Left renal cortex interstitium (tissue), 4 donors: ENCODE results near the gene ACAP3. TPM values are rescaled to one million over a fixed set of nuclear protein-coding genes. Genes with fewer than 3 reads are reported as not detected.

ENCODE experiments used
- DNase-seq, 4 donors: peaks; one replicate each; pipeline ENCODE4 v3.0.0-alpha.2; 2013; ENCODE audit warnings: low read depth in 4 of 4, low spot score in 2 of 4, missing footprints in 1 of 4
- polyA plus RNA-seq, 4 donors: library from polyadenylated mRNA; unstranded; fragments of 120-200 nt; gene quantifications; one replicate each; pipeline ENCODE4 v1.2.1, GENCODE V29; 2013; ENCODE audit not compliant: insufficient read length in 4 of 4

Gene ACAP3
- polyA plus RNA-seq, 4 donors, result 14.9 to 45.2 (median 33.0) TPM

GRCh38 chr1:1345860-1346500 is 38.2 kb upstream of the ACAP3 start:
- no peak for DNase-seq

- no peak for DNase-seq
Observed at GRCh38 chr1:1345384-1345783, 37.7 kb upstream of the ACAP3 start.

- no peak for DNase-seq
Observed at GRCh38 chr1:1344655-1345361, 37.1 kb upstream of the ACAP3 start.

- DNase-seq, result no peak
Observed at GRCh38 chr1:1343811-1344421, 36.2 kb upstream of the ACAP3 start.

- no peak for DNase-seq
Observed at GRCh38 chr1:1342584-1343115, 34.9 kb upstream of the ACAP3 start.

- DNase-seq, result no peak
Observed at GRCh38 chr1:1342061-1342562, 34.4 kb upstream of the ACAP3 start.

GRCh38 chr1:1341549-1342021 is 33.9 kb upstream of the ACAP3 start:
- DNase-seq, result no peak

- DNase-seq, result no peak
Observed at GRCh38 chr1:1340791-1341548, 33.2 kb upstream of the ACAP3 start.

GRCh38 chr1:1340185-1340584 is 32.5 kb upstream of the ACAP3 start:
- no peak for DNase-seq

GRCh38 chr1:1338278-1338677 is 30.5 kb upstream of the ACAP3 start:
- no peak for DNase-seq

GRCh38 chr1:1337793-1338147 is 30.0 kb upstream of the ACAP3 start:
- no peak for DNase-seq

- DNase-seq, result no peak
Observed at GRCh38 chr1:1336931-1337792, 29.4 kb upstream of the ACAP3 start.

GRCh38 chr1:1336446-1336845 is 28.7 kb upstream of the ACAP3 start:
- DNase-seq, result no peak

- no peak for DNase-seq
Observed at GRCh38 chr1:1335792-1336248, 28.1 kb upstream of the ACAP3 start.

GRCh38 chr1:1335283-1335682 is 27.6 kb upstream of the ACAP3 start:
- DNase-seq, result no peak

GRCh38 chr1:1334835-1335234 is 27.1 kb upstream of the ACAP3 start:
- no peak for DNase-seq

GRCh38 chr1:1333551-1334241 is 26.0 kb upstream of the ACAP3 start:
- DNase-seq, result no peak

GRCh38 chr1:1332774-1333480 is 25.2 kb upstream of the ACAP3 start:
- no peak for DNase-seq
